Mesendoderm (in vitro differentiated cells): ENCODE data around the gene GLTP.

ENCODE experiments used
- DNase-seq: peaks from one replicate; pipeline ENCODE4 v3.0.0; 2013
- H2AK5ac ChIP-seq: 2 replicates; pipeline ENCODE4 v1.6.1; 2013; ENCODE audit warnings: low read length, inconsistent platforms
- H2BK120ac ChIP-seq: 2 replicates; pipeline ENCODE4 v1.6.1; 2013; ENCODE audit warnings: low read depth, mild to moderate bottlenecking, low read length, moderate library complexity, mixed read lengths
- H2BK15ac ChIP-seq: replicated peaks from 2 replicates; pipeline ENCODE4 v1.6.1; 2013; ENCODE audit warnings: low read depth, mild to moderate bottlenecking, moderate library complexity
- H2BK5ac ChIP-seq: 2 replicates; pipeline ENCODE4 v1.6.1; 2013; ENCODE audit warnings: low read length, inconsistent platforms
- H3K18ac ChIP-seq: 2 replicates; pipeline ENCODE4 v1.6.1; 2013; ENCODE audit warnings: mild to moderate bottlenecking, low read length, mixed read lengths
- H3K23ac ChIP-seq: one replicate; pipeline ENCODE4 v1.6.1; 2013; ENCODE audit warnings: low read length
- H3K27ac ChIP-seq: 2 replicates; pipeline ENCODE4 v1.5.1; 2013; ENCODE audit warnings: low read depth, mild to moderate bottlenecking, inconsistent platforms, low read length, moderate library complexity
- H3K27me3 ChIP-seq: 2 replicates; pipeline ENCODE4 v1.6.1; 2013; ENCODE audit warnings: low read length, control low read depth, mild to moderate bottlenecking, inconsistent platforms; ENCODE audit not compliant: insufficient read depth, poor library complexity
- H3K36me3 ChIP-seq: 2 replicates; pipeline ENCODE4 v1.6.1; 2013; ENCODE audit warnings: low read length, inconsistent platforms; ENCODE audit not compliant: control insufficient read depth, insufficient read depth
- H3K4ac ChIP-seq: one replicate; pipeline ENCODE4 v1.6.1; 2013; ENCODE audit warnings: low read depth, mild to moderate bottlenecking, low read length, moderate library complexity
- H3K4me1 ChIP-seq: 2 replicates; pipeline ENCODE4 v1.6.1; 2013; ENCODE audit warnings: low read depth, low read length, inconsistent platforms; ENCODE audit not compliant: control insufficient read depth
- H3K4me2 ChIP-seq: 2 replicates; pipeline ENCODE4 v1.6.1; 2013; ENCODE audit warnings: low read length
- H3K4me3 ChIP-seq: 2 replicates; pipeline ENCODE4 v1.5.1; 2013; ENCODE audit warnings: mild to moderate bottlenecking, low read length
- H3K56ac ChIP-seq: one replicate; pipeline ENCODE4 v1.6.1; 2013; ENCODE audit warnings: low read length
- H3K79me1 ChIP-seq: 2 replicates; pipeline ENCODE4 v1.6.1; 2013; ENCODE audit warnings: low read length, inconsistent platforms
- H3K79me2 ChIP-seq: 2 replicates; pipeline ENCODE4 v1.6.1; 2013; ENCODE audit warnings: mild to moderate bottlenecking, low read length; ENCODE audit not compliant: control insufficient read depth, insufficient read depth
- H3K9ac ChIP-seq: 2 replicates; pipeline ENCODE4 v1.6.1; 2013; ENCODE audit warnings: low read length, inconsistent platforms
- H4K5ac ChIP-seq: one replicate; pipeline ENCODE4 v1.6.1; 2013; ENCODE audit warnings: low read length
- H4K8ac ChIP-seq: one replicate; pipeline ENCODE4 v1.6.1; 2013; ENCODE audit warnings: low read depth, mild to moderate bottlenecking, control low read depth, low read length, moderate library complexity
- WGBS: extraction: QIAGEN DNeasy Blood & Tissue Kit; methylation state at CpG from one replicate; pipeline ENCODE4 v1.1.7; 2013; ENCODE audit warnings: low lambda C conversion rate, missing lambda C conversion rate; ENCODE audit not compliant: insufficient coverage; ENCODE audit errors: extremely low coverage; 5-methylcytosine and 5-hydroxymethylcytosine counted together

Gene GLTP

DNA sequence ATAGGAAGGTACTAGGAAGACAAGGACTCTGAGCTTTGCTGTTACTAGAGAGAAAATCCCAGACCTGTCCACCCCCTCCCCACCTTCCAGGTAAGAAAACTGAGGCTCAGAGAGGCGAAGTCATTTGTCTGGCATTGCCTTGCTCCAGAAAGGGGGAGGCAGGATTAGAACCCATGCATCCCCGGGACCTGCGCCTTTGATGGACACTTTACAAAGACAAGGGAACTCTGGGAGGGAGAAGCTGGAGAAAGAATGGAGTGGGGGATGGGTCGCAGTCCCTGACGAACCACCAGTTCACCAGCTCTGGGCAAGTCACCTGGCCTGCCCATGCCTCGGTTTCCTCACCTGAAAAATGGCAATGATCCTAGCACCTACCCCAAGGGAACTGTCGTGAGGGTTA is 57.9 kb downstream of the GLTP start:
- no peaks in the 10 kb centered on the region for H3K36me3 ChIP-seq
- no peaks in the 10 kb centered on the region for H3K79me2 ChIP-seq
- H3K4ac ChIP-seq: no peak overlapping the region
- DNase-seq: no peak
- H3K56ac ChIP-seq: no peak overlapping the region
- no peak overlapping the region for H3K9ac ChIP-seq
- no peak overlapping the region for H4K5ac ChIP-seq
- H3K27ac ChIP-seq: no peak overlapping the region
- whole genome bisulfite sequencing: no CpG with 5 or more reads among the region's 7 CpGs
- no peak overlapping the region for H3K4me3 ChIP-seq
- no peaks in the 10 kb centered on the region for H3K79me1 ChIP-seq
- H2BK15ac ChIP-seq: no peak overlapping the region
- no peak overlapping the region for H2AK5ac ChIP-seq
- no peak overlapping the region for H4K8ac ChIP-seq
- H3K18ac ChIP-seq: no peak overlapping the region
- no peak overlapping the region for H2BK5ac ChIP-seq
- no peak overlapping the region for H3K23ac ChIP-seq
- H3K4me2 ChIP-seq: no peak overlapping the region
- no peak overlapping the region for H2BK120ac ChIP-seq
- no peaks in the 10 kb centered on the region for H3K27me3 ChIP-seq
- H3K4me1 ChIP-seq: peaks cover 2% of the 10 kb centered on the region

DNA sequence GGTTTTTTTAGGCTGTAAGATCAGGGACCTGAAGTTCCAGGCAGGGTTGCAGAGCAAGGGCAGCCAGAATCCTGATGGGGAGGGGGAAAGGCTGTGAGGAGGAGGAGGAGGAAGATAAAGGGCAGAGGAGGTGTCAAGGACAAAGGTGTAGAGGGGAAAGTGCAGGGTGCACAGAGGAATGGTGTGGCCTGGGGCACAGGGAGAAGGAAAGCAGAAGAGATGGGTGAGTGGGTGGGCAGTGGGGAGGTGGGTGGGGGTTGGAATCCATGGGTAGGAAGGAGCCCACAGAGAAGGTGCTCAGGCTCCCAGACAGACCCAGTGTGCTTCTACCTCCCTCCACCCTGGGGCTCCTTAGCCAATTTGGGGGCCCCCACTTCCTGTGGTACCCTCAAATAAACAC is 58.4 kb downstream of the GLTP start:
- Histone ChIP-seq H2BK120ac (no peak overlapping the region), H3K4me3 (no peak overlapping the region), H3K27ac (no peak overlapping the region), H3K9ac (no peak overlapping the region), H3K36me3 (no peaks in the 10 kb centered on the region), H3K18ac (no peak overlapping the region), H4K8ac (no peak overlapping the region), H3K23ac (no peak overlapping the region), H2AK5ac (no peak overlapping the region), H2BK15ac (no peak overlapping the region), H3K79me1 (no peaks in the 10 kb centered on the region), H3K27me3 (no peaks in the 10 kb centered on the region), H4K5ac (no peak overlapping the region), H2BK5ac (no peak overlapping the region), H3K4me1 (peaks cover 2% of the 10 kb centered on the region), H3K56ac (no peak overlapping the region), H3K4ac (no peak overlapping the region), H3K4me2 (no peak overlapping the region), H3K79me2 (no peaks in the 10 kb centered on the region)
- no peak for DNase-seq

DNA sequence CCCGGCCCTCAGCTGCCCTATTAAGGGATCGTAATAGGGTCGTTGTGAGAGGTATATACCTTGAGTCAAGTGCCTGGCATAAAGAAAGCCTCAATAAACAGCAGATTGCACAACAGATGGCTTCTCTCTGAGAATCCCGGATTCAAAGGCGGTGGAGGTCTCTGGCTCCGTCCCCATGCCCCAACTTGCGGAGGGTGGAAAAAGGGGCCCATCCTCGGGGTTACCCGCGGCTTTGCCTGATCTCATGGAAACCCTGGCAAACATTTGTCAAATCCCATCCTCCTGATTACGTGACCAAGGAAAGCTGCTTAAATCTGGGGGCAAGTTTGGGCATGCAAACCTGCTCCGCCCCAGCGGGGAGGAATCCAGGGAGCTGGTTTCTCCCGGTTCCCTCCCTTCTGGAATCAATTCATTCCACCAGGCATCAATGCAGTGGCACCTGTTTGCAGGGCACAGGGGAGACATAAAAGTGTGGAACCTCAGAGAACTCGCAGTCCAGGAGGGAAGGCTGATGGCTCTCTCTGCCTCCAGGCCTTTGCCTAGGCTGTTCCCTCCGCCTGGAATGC is 59.4 kb downstream of the GLTP start:
- Histone ChIP-seq H2BK120ac (no peak overlapping the region), H3K18ac (no peak overlapping the region), H3K4me2 (no peak overlapping the region), H3K23ac (no peak overlapping the region), H2AK5ac (no peak overlapping the region), H4K8ac (no peak overlapping the region), H3K79me1 (no peaks in the 10 kb centered on the region), H3K27ac (no peak overlapping the region), H3K4ac (no peak overlapping the region), H3K36me3 (no peaks in the 10 kb centered on the region), H3K27me3 (no peaks in the 10 kb centered on the region), H2BK15ac (no peak overlapping the region), H3K4me1 (peaks cover 2% of the 10 kb centered on the region), H4K5ac (no peak overlapping the region), H3K4me3 (no peak overlapping the region), H3K56ac (no peak overlapping the region), H3K9ac (no peak overlapping the region), H3K79me2 (no peaks in the 10 kb centered on the region), H2BK5ac (no peak overlapping the region)
- DNase-seq: no peak
- no CpG with 5 or more reads among the region's 16 CpGs for WGBS

DNA sequence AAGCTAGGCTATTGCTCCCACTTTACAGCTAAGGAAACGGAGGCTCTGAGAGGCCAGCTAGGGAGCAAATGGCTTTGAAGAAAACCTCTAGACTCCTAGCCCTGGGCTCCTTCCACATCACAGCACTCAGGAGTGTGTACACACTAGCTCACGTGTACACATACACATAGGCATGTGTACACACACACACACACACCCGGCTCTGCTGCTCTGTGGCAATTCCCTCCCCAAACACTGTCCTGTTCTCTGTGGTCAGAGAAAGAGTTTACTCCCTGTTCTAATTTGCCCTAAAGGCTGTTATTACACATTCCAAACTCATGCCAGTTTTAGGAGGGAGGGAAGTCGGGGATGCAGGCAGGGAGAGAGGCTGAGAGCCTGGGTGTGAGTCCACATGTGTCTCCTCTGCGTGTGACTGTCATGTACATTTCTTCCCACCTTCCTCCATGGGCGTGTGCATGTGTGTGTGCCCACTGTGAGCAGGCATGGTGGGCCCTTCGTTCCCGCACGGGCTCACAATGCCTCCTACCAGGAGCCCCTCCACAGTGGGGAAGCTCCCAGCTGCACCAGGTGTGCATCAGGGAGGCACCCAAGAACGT is 61.3 kb downstream of the GLTP start:
- H3K4me2 ChIP-seq: no peak overlapping the region
- H3K23ac ChIP-seq: no peak overlapping the region
- no peak overlapping the region for H4K8ac ChIP-seq
- H2BK15ac ChIP-seq: no peak overlapping the region
- WGBS: no CpG with 5 or more reads among the region's 10 CpGs
- H3K9ac ChIP-seq: no peak overlapping the region
- H3K4me3 ChIP-seq: no peak overlapping the region
- no peaks in the 10 kb centered on the region for H3K36me3 ChIP-seq
- H3K79me2 ChIP-seq: no peaks in the 10 kb centered on the region
- no peak overlapping the region for H3K4ac ChIP-seq
- no peaks in the 10 kb centered on the region for H3K27me3 ChIP-seq
- H3K4me1 ChIP-seq: peaks cover 2% of the 10 kb centered on the region
- H3K27ac ChIP-seq: no peak overlapping the region
- DNase-seq: no peak
- H4K5ac ChIP-seq: no peak overlapping the region
- no peak overlapping the region for H2BK120ac ChIP-seq
- no peak overlapping the region for H3K56ac ChIP-seq
- no peak overlapping the region for H3K18ac ChIP-seq
- H3K79me1 ChIP-seq: no peaks in the 10 kb centered on the region
- H2BK5ac ChIP-seq: no peak overlapping the region
- no peak overlapping the region for H2AK5ac ChIP-seq

DNA sequence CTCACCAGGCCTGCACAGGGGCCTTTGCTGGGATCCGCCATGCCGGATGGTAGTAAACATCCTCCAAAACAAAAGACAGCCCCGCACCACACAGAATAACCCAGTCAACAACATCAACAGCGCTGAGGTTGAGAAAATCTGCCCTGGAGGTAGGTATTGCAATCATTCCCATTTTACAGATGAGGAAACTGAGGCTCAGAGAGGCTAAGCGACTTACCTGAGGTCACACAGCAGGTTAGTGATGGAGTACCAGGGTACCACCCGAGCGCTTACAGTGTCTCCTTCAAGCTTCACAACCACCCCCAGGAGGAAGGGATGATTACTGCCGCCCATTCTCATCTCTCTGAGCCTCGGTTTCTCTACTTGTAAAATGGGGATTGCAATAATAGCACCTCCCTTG is 62.1 kb downstream of the GLTP start:
- Histone ChIP-seq H3K9ac (no peak overlapping the region), H3K4me2 (no peak overlapping the region), H2AK5ac (no peak overlapping the region), H3K27me3 (no peaks in the 10 kb centered on the region), H2BK120ac (no peak overlapping the region), H3K36me3 (no peaks in the 10 kb centered on the region), H3K4me3 (no peak overlapping the region), H3K79me1 (no peaks in the 10 kb centered on the region), H3K18ac (no peak overlapping the region), H3K4me1 (peaks cover 2% of the 10 kb centered on the region), H3K79me2 (no peaks in the 10 kb centered on the region), H4K5ac (no peak overlapping the region), H3K23ac (no peak overlapping the region), H3K4ac (no peak overlapping the region), H3K27ac (no peak overlapping the region), H2BK5ac (no peak overlapping the region), H3K56ac (no peak overlapping the region), H2BK15ac (no peak overlapping the region), H4K8ac (no peak overlapping the region)
- no peak for DNase-seq
- WGBS: no CpG with 5 or more reads among the region's 9 CpGs

DNA sequence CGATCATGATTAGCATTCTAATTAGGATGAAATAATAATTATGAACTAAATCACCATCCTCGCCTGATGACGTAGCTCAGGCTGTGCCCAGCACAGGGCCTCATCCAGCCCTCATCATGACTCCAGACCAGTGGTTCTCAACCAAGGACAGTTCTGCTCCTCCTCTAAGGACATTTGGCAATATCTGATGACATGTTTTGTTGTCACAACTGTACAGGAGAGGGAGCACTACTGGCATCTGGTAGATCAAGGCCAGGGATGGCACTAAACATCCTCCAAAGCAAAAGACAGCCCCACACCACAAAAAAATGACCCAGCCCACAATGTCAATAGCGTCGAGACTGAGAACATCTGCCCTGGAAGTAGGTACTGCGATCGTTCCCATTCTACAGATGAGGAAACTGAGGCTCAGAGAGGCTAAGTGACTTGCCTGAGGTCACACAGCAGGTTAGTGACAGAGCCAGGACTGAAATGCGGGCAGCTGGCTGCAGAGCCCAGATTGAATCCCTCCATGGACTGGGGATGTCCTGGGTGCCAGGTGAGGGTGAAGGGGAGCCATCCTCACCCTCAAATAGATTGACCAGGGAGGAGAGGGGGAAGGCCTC is 62.6 kb downstream of the GLTP start:
- H2AK5ac ChIP-seq: no peak overlapping the region
- no peak overlapping the region for H2BK5ac ChIP-seq
- H3K4me1 ChIP-seq: peaks cover 2% of the 10 kb centered on the region
- no peaks in the 10 kb centered on the region for H3K36me3 ChIP-seq
- H3K4ac ChIP-seq: no peak overlapping the region
- DNase-seq: no peak
- no CpG with 5 or more reads among the region's 8 CpGs for WGBS
- H3K23ac ChIP-seq: no peak overlapping the region
- no peaks in the 10 kb centered on the region for H3K27me3 ChIP-seq
- no peak overlapping the region for H3K56ac ChIP-seq
- no peak overlapping the region for H2BK15ac ChIP-seq
- no peaks in the 10 kb centered on the region for H3K79me1 ChIP-seq
- no peak overlapping the region for H2BK120ac ChIP-seq
- no peak overlapping the region for H3K27ac ChIP-seq
- H3K79me2 ChIP-seq: no peaks in the 10 kb centered on the region
- H4K8ac ChIP-seq: no peak overlapping the region
- H3K18ac ChIP-seq: no peak overlapping the region
- no peak overlapping the region for H3K4me2 ChIP-seq
- no peak overlapping the region for H3K4me3 ChIP-seq
- no peak overlapping the region for H4K5ac ChIP-seq
- H3K9ac ChIP-seq: no peak overlapping the region
